Stimulated activated CD8-positive, alpha-beta memory T cell treated with anti-CD3 and anti-CD28 coated beads, Interleukin-12 subunit alpha, Interleukin-12 subunit beta, amount 100 ng/mL, for 1 hour (primary cell): ENCODE data around the gene ECHDC3.
"Not testable (repeated sequence)": the region's sequence is repeated elsewhere in the genome, so short reads cannot be mapped to it uniquely, and the experiment has no call there.

Source experiments
- DNase-seq: peaks from one replicate; pipeline ENCODE4 v3.0.0-alpha.2; 2020; ENCODE audit warnings: low read depth

Gene ECHDC3

DNA sequence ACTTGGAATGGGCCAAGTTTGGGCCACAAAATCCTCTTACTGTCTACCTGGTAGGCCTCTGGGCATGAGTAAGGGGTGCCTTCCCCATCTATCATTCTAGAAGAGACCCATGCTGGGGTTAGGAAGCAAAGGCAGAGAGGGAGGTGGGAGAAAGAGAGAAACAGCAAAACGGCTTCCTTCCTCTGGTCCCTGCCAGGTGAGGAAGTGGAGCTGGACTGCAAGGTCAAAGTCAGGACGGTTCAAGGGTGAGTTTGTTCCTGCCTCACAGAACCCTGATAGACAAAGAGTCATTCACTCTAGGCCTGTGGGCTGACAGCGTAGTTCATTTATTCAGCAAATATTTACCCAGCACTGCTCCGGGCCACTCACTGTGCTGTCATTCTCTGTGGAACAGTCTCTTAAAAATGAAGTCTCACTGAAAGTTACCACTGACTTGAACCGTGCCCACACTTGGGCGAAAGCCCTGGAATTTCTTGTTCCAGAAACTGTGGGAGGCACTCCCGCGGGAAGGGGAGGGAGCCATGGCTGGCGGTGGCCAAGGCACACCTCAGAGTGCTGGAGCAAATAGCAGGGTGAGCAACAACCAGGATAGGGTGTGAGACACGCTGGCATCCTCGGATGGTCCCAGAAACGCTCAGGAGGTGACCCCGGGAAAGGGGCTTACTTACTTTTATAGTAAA is 26.2 kb upstream of the ECHDC3 start:
- no peak for DNase-seq

DNA sequence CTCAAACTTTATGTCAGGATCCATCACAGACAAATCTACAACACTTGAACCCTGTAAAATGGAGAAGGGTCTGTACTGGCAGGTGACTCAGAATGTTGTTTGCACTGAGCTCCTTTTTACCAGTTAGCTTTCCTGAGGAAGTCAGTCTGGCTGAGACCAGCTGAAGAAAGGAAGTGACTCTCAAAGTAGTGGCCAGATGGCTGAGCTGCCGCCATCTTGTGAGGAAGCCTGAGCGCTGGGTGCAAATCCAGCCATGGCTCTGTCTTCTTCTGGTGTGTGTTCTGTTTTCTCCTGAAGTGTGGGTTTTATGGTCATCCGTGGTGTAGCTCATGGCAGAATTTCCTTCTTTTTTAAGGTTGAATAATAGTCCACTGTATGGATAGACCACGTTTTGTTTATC is 25.5 kb upstream of the ECHDC3 start:
- DNase-seq: no peak

DNA sequence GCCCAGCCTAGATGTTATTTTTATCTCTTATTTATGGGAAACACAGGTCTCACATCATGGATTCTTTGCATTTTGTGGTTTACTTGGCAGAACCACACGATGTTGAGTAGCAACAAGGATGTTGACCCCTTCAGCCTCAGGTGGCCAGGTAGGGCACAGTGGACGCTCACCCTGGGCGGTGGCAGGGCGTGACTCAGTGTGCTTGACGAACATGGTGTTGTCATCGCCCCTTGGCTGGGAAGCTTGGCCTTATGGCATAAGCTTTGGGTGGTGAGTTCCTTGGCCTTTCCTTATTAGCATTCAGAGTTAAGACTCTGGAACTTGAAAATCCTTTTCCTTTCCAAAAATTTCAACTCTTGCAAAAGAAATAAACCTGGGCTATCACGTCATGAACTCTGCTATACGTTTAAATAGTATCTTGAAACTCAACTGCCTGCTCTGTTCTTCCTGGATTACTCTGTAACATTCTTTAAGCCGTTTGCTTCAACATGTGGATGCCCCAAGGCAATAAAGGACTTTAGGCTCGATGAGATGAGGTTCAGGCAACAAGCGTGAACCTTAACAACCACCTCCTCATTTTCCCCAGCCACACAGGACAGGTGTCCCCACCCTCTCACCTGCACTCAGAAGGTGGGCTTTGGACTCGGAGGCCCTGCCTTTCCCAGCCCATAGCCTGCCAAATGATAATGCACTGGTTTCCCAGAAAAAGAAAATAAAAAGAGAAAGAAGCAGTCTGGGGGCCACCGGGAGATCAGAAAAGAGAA is 22.5 kb upstream of the ECHDC3 start:
- DNase-seq: no peak

DNA sequence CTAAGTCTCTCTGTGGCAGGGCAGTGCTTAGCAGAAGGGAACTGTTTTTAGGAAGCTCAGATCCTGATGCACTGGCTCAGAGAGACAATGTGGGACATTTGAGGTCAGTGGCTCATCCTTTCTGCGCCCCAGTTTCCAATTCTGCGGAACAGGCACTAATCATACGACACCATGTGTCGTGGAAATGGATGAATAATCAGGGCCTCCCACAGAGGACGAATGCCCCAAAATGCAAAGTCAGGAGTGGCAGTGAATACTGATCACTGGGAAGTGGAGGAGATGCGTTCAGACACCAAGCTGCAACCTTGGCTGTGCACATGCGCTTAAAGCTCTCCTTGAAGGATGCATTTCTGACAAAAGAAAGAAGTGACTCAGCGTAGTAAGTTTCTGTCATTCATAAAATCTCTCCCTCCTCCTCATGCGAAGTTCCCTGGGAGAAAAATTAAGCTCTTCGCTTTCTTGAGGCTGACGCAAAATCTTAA is 21.9 kb upstream of the ECHDC3 start:
- DNase-seq: no peak

DNA sequence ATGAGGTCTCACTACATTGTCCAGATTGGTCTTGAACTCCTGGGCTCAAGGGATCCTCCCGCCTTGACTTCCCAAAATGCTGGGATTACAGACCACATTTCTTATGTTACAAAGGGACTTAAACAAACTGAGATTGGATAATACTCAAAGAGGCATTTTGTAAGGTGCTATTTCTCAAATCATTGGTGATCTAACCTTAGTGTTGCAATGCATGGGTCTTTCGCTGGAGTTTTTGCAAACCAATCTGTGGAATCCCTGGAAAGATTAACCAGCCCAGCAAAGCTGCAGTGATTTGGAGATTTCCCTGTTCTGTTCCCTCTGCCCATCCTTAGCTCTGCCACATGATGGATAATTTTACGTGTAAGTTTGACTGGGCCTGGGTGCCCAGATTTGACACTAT is 20.4 kb upstream of the ECHDC3 start:
- DNase-seq: no peak

DNA sequence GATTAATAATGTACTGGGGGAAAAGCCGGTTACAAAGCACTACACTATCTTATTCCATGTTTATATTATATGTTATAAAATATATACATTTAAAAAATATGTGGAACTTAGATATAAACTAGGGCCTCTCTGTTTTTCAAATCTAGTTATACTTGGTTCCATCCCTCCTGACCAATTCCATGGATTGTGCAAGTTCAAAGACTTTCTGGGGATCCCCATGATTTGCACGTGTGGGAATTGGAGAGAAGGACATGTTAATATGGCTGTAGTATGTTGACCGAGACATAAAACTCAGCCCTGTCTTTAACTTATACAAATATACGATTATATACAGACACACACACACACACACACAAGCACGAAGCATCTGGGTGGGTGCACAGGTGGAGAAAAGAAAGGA is 18.8 kb upstream of the ECHDC3 start:
- no peak for DNase-seq

DNA sequence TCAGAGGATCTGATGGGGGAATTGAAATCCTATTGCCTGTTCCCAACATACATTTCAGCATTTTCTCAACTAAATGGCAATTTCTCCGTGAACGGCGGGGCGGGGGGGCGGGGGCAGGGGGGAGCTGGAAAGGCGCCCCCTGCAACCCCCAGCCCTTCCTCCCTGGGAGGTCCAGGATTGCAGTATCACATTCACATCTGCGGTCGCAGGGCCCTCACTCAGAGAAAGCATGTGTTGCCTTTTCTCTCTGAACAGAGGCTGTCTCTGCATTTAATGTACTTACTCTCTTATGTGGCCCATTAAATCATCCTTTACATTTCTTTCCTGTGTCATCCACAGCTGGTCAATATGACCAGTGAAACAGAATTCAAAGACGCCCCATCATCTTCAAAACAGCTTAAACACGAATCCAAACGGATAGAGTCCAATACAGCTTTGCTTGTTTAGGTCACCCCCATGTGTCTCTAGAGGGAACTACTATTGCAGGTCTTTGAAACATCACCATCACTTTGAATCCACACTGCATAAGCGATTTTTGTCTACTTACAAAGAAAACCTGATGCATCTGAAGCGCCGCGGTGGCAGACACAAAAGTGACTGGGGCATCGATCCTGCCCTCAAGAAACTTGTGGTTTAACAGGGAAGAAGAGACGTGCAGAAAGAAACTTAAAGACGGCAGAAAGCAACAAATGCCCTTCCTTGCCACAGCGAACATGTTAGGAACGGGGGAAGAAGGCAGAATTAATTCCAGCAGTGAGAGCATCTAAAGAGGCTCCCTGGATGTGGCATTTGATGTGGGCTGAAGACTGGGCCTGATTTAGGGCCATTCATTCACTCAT is 17.0 kb upstream of the ECHDC3 start:
- no peak for DNase-seq

DNA sequence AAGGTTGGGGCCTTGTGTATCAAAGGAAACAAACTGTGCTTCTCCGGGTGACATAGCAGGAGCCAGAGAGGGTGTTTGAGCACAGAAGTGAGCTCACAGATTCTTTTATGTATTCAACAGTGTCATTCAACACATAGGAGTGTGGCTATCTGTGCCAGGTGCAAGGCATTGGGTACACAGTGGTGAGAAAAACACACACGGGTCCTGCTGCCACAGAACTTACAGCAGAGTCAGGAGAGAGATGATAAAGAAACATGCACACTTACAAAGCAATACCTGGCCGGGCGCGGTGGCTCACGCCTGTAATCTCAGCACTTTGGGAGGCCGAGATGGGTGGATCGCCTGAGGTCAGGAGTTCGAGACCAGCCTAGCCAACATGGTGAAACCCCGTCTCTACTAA is 16.3 kb upstream of the ECHDC3 start:
- DNase-seq: no peak

DNA sequence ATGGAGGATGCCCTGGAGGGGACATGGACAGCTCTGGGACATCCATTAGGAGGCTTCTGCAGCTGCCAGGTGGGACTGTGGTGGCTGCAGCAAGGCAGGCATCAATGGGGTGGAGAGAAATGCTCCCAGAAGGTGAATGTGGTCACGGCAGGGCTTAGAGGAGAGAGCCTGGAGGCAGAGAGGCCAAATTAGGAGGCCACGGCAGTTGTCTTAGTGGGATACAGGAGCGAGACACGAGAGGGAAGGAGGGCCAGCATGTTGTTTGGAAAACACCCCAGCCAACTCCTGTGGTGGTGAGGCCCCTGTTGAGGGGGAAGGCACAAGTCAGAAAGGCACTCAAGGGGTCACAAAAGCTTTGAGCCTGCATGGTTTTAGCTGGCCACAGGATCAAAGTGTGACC is 14.6 kb upstream of the ECHDC3 start:
- no peak for DNase-seq

DNA sequence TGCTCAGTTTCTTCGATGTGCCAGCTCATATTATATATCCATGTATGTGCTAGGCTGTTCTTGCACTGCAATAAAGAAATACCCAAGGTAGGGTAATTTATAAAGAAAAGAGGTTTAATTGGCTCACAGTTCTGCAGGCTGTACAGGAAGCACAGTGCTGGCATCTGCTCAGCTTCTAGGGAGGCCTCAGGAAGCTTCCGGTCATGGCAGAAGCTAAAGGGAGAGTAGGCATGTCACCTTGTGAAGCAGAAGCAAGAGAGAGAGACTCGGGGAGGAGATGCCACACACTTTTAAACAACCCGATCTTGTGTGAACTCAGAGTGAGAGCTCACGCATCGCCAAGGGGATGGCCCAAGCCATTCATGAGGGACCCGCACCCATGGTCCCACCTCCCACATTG is 13.8 kb upstream of the ECHDC3 start:
- DNase-seq: no peak

DNA sequence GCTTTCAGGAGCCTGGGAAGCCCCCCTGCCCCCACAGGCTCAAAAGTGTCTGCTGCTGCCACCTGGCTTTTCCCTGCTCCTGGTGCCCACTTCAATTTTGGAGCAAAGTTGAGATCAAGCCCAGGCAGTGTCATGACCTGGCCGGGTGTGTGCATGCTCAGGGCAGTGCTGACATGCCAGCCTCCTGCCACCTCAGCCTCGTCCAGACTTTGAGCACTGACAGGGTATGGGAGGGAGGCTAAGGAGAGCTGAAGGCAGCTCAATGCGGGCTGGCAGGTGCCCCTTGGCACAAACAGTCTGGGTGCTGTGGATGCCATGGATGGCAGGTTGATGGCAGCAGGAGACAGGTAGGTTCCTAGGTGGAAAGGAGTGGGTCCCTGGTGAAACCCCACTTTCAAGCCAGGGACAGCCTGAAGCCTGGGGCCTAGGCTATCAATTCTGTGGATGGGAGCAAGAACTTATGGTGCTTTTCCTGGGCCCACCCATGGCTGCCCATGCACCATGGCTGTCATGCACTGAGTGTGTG is 12.3 kb upstream of the ECHDC3 start:
- DNase-seq: no peak

DNA sequence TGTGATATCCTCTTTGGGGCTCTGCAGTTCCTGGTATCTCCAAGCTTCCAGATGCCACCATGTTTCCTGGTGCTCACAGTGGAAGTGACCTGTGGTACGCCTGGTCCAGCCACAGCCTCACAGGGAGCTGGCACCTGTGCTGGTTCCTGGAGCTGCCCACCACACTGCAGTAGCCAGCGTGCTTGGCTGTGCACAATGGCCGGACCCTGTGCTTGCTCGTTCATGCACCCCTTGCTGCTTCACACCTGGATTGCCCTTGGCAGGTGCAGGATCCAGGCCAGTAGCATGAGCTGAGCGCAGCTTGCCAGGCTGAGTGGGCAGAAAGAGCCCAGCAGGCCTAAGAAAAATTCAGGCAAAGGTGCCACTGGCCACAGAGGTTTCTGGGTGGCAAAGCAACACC is 11.4 kb upstream of the ECHDC3 start:
- no peak for DNase-seq

DNA sequence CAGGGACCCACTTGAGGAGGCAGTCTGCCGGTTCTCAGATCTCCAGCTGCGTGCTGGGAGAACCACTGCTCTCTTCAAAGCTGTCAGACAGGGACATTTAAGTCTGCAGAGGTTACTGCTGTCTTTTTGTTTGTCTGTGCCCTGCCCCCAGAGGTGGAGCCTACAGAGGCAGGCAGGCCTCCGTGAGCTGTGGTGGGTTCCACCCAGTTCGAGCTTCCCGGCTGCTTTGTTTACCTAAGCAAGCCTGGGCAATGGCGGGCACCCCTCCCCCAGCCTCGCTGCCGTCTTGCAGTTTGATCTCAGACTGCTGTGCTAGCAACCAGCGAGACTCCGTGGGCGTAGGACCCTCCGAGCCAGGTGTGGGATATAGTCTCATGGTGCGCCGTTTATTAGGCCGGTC is 5.4 kb upstream of the ECHDC3 start:
- DNase-seq: not testable (repeated sequence)

DNA sequence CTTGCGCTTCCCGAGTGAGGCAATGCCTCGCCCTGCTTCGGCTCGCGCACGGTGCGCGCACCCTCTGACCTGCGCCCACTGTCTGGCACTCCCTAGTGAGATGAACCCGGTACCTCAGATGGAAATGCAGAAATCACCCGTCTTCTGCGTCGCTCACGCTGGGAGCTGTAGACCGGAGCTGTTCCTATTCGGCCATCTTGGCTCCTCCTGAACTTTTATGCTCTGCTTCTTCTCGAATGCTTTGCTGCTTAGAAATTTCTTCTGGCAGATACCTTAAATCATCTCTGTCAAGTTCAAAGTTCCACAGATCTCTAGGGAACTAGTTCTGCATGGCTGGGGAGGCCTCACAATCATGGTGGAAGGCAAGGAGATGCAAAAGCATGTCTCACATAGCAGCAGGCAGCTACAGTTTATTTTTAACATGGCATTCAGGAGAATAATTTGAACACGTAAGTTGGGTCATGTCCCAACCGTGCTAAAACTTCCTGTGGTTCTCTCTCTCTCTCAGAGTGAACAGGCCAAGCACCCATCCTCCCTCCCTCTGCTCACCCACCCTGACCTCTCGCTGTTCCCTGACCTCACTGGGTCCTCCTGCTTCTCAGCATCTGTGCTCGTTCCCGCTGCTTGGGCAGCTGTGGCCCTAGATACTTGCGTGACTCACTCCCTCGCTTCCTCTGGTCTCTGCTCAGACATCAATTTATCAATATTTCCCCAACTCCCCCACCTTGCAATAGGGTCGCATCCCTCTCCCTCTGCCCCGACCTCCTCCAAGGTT is 4.7 kb upstream of the ECHDC3 start:
- not testable (repeated sequence) for DNase-seq

DNA sequence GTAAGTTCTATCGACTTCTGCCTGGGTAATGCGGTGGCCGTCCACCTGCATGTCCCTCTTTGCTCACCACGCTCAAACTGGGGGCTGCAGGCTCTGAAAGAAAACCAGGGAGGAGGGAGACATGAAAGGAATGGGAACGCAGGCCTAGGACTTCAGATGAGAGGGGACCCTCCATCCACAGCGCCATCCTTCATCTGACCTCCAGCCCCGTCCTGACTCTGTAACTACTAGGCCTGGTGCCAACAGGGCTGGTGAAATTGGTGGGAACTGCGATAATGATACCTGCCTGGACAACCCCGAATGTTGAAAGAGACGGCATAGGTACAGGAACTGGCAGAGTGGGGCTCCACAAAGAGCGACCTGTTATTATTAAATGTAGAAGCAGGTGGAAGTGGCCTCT is 1.3 kb upstream of the ECHDC3 start:
- no peak for DNase-seq

DNA sequence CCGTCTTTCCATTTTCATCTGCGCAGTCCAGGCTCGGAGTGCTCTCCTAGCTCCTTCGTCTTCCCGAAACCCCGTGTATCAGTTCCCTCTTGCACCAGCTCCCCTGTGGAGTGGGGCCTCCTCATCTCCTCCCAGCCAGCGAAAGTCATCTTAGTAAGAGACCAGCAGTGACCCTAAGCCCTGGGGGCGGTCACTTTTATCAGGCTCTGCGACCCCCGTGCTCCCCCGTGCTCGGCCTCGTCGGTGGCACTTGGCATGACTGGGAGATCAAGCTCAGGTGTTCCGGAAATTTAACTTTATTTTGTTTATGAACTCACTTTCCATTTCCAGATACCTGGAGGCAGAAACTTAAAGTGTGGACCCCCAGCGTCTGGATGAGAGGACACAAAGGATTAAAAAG is 574 bp upstream of the ECHDC3 start:
- DNase-seq: no peak

DNA sequence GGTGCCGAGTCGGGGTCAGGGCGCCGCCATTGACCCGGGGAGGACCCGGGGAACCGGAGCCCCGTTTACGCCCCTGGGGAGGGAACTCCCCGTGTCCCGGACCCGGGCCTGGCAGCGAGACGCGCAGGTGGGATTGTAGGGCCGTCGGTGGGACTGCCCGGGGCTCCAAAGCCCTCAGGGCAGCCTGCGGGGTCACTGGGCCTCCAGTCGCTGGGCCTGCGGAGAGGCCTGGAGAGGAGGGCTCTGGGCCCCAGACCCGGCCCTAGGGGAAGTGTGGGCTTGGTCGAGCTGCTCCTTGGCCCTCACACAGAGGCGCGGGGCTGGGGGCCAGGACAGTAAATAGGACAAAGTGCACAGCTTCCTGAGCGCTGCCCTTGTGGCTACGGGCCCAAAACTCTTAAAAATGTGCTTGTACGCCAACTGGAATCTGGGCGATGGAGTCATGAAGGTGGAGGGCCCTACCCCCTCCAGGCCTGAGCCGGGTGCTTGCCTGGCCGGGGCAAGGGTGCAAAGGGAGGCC is 657 bp downstream of the ECHDC3 start:
- DNase-seq: no peak

DNA sequence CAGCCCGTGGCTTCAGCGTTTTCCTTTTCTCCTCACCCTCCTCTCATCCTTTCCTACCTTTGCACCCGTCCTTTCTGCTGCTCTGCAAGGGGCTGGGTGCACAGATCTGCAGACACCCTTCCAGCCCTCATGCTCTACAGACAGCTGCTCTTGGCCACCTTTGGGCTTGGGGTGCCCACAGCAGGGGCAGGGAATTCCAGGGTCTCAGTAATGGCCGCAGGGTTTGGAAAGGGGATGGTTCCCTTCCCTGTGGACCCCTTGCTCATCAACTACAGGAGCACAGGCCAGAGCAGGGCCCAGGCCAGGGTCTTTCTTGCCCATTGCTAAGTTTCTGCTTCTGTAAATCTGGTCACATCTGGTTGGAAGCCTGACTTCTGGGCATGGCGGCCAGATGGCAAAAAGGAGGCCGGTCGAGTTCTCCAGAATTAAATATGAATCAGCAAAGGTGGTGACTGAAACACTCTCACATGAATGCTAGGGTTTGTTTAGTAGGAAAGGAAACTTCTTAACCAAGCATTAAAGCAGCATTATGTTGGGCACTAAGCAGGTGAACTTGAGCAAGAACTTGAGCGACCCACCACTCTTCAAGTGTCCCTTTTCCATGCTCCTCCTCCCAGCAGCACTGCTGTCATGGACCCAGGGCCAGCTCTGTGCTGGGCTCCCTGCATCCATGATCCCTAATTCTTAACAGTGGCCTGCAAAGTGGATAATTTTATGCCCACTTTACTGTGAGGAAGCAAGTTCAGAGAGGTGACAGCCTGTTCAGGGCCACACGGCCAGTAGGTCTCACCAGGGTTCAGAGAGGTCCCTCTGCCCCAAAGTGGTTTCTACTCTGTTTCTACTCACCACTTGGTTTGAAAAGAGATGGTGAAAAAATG is 1.5 kb downstream of the ECHDC3 start:
- no peak for DNase-seq

DNA sequence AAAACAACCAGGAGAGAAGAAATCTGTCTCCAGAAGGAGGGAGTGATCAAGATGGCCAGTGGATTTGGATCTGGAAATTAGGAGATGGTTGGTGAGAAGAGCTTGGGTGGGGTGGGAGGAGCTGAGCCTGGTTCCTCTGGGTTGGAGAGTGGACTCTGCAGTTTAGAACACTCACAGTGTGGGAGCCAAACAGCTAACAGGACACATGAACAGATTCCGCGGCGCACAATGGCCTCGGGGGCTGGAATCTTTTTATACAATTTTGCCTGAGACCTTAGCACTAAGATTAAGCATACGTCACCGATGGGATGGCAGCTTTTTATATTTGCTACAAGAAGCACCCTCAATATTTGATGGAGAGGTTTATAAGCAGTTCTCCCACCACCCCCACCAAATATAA is 2.9 kb downstream of the ECHDC3 start:
- DNase-seq: no peak

DNA sequence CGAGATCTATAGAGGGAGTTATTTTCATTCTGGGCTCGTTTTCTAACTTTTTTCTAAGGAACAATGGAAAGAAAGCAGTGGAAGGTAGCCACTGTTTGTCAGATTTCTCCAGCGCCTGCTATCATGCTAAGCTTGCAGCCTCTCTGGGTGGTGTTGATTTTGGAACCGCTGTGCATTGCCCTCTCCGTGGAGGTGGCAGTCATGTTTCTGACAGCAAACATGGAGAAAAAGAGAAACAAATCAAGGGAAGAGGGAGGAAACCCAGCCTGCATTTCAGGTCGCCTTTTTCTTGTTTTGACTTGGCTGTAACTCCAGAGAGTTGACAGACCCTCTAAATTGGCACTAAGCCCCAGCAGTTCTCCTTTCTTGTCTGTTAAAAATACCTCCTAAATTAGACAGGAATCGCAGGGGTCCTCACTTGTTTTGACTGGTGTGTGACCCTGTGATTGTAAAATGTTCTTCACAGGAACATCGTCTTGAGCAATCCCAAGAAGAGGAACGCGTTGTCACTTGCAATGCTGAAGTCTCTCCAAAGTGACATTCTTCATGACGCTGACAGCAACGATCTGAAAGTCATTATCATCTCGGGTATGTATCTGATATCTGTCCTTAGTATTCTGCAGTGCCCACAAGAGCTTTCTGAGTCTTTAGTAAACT is 4.8 kb downstream of the ECHDC3 start:
- no peak for DNase-seq
